Upper lobe of left lung (tissue), 6 donors: ENCODE data around the gene TIMM29. TPM values are rescaled to one million over a fixed set of nuclear protein-coding genes. Genes with fewer than 3 reads are reported as not detected.

Experiments
- ATAC-seq, 2 donors: fragments of 200-7000 bp; cut with Tn5 transposase; one replicate each; pipeline ENCODE4 v1.9.1; 2022; ENCODE audit warnings: mild to moderate bottlenecking in 2 of 2, moderate library complexity in 2 of 2; ENCODE audit not compliant: low FRiP score in 2 of 2
- DNase-seq, 2 donors: peaks; one replicate each; pipeline ENCODE4 v3.0.0-alpha.2; 2019 to 2020
- H3K27ac ChIP-seq, 4 donors: fragments of 200-600 bp; sonication (generic); one replicate each; pipeline ENCODE4 v1.5.1; 2016 to 2019
- H3K27me3 ChIP-seq, 4 donors: fragments of 200-600 bp; sonication (generic); one replicate each; pipeline ENCODE4 v1.5.1; 2017 to 2019
- H3K36me3 ChIP-seq, 4 donors: fragments of 200-600 bp; sonication (generic); one replicate each; pipeline ENCODE4 v1.5.1; 2016 to 2019
- H3K4me1 ChIP-seq, 4 donors: fragments of 200-600 bp; sonication (generic); one replicate each; pipeline ENCODE4 v1.5.1; 2018 to 2019
- H3K4me3 ChIP-seq, 4 donors: fragments of 200-600 bp; sonication (generic); one replicate each; pipeline ENCODE4 v1.5.1; 2017 to 2019; ENCODE audit warnings: mild to moderate bottlenecking in 2 of 4, moderate library complexity in 1 of 4
- H3K9me3 ChIP-seq, 4 donors: fragments of 200-600 bp; sonication (generic); one replicate each; pipeline ENCODE4 v1.5.1; 2018 to 2019
- EP300 ChIP-seq, 4 donors: sonication (generic); formaldehyde crosslinking; IDR thresholded peaks; one replicate each; pipeline ENCODE4 v1.5.1; 2017; ENCODE audit warnings: antibody characterized with exemption in 4 of 4, control low read depth in 2 of 4
- POLR2A ChIP-seq, 4 donors: fragments of 450-650 bp; IDR thresholded peaks; one replicate each; pipeline ENCODE4 v1.5.1; 2016 to 2017; ENCODE audit warnings: antibody characterized with exemption in 4 of 4, mild to moderate bottlenecking in 2 of 4
- POLR2AphosphoS5 ChIP-seq, 2 donors: sonication (generic); formaldehyde crosslinking; IDR thresholded peaks; one replicate each; pipeline ENCODE4 v1.5.1; 2017; ENCODE audit warnings: antibody characterized with exemption in 2 of 2
- WGBS, 2 donors: methylation state at CpG; one replicate each; pipeline ENCODE4 v1.1.5; 2017 to 2018; 5-methylcytosine and 5-hydroxymethylcytosine counted together
- total RNA-seq, 6 donors: library from RNA; depleted of rRNA in 4 of 6; stranded (reverse); fragments of >200 nt in 4 of 6; gene quantifications; one replicate each; pipeline versions ENCODE4 v1.1.0 to v1.2.1, GENCODE V29; 2016 to 2021
- TF ChIP-seq, protein P1 (sequence below), 6 experiments: fragments of 450-650 bp in 4 of 6; fragments of 200-600 bp in 2 of 6; sonication (generic) in 2 of 6; IDR thresholded peaks; one replicate each; pipeline ENCODE4 v1.5.1; 2016 to 2019; ENCODE audit warnings: antibody characterized with exemption in 6 of 6
- donor health status: DM: no; HTN: no; CAD: no; lungs with moderate emphysema.
- donor health status: DM: no; HTN: yes; CAD: no; lungs with severe emphysema.

Gene TIMM29
- total RNA-seq, 6 donors from 2014 or later, result 20.2 to 46.1 (median 32.7) TPM

DNA sequence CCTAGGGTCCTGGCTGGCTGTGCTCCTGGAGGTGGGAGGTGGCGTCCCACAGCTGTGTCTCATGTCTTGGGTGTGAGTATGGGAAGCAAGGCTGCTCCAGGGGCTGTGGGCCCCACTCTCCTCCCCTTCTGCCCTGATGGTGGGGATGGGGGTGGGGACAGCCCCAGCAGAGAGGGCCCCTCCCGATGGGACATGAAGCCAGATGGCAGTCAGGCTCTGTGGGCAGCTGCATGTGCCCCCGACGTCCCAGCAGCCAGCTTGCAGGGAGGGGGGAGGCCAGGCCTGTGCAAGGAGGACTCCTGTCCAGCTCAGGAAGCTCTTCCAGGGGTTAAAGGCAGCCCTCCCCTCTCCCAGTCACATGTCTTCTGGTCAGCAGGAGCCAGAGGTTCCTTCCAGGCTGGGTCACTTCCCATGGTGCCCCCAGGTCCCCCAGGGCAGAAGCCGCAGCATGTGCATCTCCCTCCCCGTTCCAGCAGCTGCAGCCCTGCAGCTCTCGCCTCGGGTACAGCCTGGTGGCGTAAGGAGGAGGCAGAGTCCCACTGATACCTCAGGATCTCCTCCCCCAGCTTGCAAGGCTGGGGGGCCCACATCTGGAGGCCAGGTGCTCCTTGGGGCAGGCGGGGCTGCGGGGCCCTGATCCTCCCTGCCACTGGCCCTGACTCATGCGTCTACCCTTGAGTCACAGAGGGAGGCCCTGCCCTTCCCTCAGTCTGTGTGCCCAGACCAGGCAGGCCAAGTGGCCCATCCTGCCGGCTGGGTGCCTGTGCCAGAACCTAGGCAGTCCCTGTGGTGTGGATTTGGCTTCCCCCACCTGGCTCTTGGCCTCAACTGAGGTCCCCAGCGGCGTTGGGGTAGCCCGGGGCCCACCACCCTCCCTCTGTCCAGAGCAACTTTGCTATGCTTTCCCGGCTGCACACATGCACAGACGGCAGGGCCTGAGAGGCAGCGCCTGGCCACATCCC, 13.2 kb upstream of the TIMM29 start:
- no peak for TF ChIP-seq POLR2A (IDR thresholded peaks at IDR 0.05)
- TF ChIP-seq, protein P1, sequence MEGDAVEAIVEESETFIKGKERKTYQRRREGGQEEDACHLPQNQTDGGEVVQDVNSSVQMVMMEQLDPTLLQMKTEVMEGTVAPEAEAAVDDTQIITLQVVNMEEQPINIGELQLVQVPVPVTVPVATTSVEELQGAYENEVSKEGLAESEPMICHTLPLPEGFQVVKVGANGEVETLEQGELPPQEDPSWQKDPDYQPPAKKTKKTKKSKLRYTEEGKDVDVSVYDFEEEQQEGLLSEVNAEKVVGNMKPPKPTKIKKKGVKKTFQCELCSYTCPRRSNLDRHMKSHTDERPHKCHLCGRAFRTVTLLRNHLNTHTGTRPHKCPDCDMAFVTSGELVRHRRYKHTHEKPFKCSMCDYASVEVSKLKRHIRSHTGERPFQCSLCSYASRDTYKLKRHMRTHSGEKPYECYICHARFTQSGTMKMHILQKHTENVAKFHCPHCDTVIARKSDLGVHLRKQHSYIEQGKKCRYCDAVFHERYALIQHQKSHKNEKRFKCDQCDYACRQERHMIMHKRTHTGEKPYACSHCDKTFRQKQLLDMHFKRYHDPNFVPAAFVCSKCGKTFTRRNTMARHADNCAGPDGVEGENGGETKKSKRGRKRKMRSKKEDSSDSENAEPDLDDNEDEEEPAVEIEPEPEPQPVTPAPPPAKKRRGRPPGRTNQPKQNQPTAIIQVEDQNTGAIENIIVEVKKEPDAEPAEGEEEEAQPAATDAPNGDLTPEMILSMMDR (IDR thresholded peaks at IDR 0.05), result no peak
- TF ChIP-seq EP300 (IDR thresholded peaks at IDR 0.05), result no peak
- no peak for TF ChIP-seq POLR2AphosphoS5 (IDR thresholded peaks at IDR 0.05)
- ATAC-seq (peak in 1 of 2 donors; percentile 76), DNase-seq (peak in 1 of 2 donors; percentile 79)
- H3K36me3 ChIP-seq, result peaks cover 0 to 87% (median 52%) of the 10 kb centered on the region in 4 donors
- 67 to 90% methylated on average over 2 to 16 of the region's 19 CpGs for WGBS, 2 donors
- H3K27ac ChIP-seq, result no peak overlapping the region
- H3K9me3 ChIP-seq, result no peaks in the 10 kb centered on the region
- no peak overlapping the region for H3K4me3 ChIP-seq
- H3K4me1 ChIP-seq, result peaks cover 0 to 7% (median 0%) of the 10 kb centered on the region in 4 donors
- no peaks in the 10 kb centered on the region for H3K27me3 ChIP-seq

DNA sequence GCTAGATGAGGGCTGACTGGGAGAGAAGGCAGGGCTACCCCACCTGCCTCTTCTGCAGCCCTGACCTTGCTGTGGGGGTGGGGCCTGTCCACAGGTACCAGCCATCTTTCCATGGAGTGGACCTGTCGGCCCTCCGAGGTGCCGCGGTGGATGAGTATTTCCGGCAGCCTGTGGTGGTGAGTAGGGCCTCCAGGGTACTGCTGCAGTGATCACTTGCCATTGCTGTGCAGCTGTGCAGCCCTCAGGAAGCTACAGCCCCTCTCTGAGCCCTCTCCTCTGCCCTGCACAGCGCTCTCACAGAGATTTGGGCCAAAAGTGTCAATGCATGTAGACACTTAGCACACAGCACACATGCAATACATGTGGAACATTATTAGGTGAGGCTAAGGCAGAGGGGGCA, 12.0 kb upstream of the TIMM29 start:
- DNase-seq, result peak in 1 of 2 donors; percentile 46
- TF ChIP-seq EP300 (IDR thresholded peaks at IDR 0.05), result no peak
- TF ChIP-seq, protein P1 (IDR thresholded peaks at IDR 0.05), result no peak
- no peak for TF ChIP-seq POLR2AphosphoS5 (IDR thresholded peaks at IDR 0.05)
- H3K4me3 ChIP-seq, result no peak overlapping the region
- no peak for ATAC-seq
- no peaks in the 10 kb centered on the region for H3K27me3 ChIP-seq
- H3K9me3 ChIP-seq, result no peaks in the 10 kb centered on the region
- peaks cover 2 to 88% (median 56%) of the 10 kb centered on the region in 4 donors for H3K36me3 ChIP-seq
- H3K4me1 ChIP-seq, result peaks cover 0 to 7% (median 0%) of the 10 kb centered on the region in 4 donors
- H3K27ac ChIP-seq, result no peak overlapping the region
- 95 to 100% methylated on average over 3 to 6 of the region's 6 CpGs for WGBS, 2 donors

DNA sequence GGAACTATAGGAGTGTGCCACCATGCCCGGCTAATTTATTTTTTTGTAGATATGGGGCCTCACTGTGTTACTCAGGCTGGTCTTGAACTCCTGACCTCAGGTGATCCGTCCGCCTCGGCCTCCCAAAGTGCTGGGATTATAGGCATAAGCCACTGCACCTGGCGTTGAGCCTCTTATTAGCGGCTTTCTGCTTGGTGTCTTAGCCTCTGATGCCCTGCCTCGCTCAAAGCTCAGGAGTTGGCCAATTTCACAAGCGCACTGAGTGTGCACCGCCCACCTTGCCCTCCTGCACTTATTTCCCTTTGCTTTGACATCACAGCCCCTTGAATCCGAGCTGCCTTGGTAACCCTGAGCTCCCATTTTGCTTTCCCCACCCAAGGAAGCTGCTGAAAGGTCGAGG, 10.3 kb upstream of the TIMM29 start:
- ATAC-seq (no peak), DNase-seq (no peak)
- TF ChIP-seq POLR2AphosphoS5 (IDR thresholded peaks at IDR 0.05), result no peak
- peaks cover 2 to 88% (median 57%) of the 10 kb centered on the region in 4 donors for H3K36me3 ChIP-seq
- peaks cover 0 to 7% (median 0%) of the 10 kb centered on the region in 4 donors for H3K4me1 ChIP-seq
- H3K4me3 ChIP-seq, result no peak overlapping the region
- no peaks in the 10 kb centered on the region for H3K27me3 ChIP-seq
- WGBS, 2 donors, result 92 to 95% methylated on average over 11 of the region's 11 CpGs
- H3K9me3 ChIP-seq, result no peaks in the 10 kb centered on the region
- no peak overlapping the region for H3K27ac ChIP-seq

DNA sequence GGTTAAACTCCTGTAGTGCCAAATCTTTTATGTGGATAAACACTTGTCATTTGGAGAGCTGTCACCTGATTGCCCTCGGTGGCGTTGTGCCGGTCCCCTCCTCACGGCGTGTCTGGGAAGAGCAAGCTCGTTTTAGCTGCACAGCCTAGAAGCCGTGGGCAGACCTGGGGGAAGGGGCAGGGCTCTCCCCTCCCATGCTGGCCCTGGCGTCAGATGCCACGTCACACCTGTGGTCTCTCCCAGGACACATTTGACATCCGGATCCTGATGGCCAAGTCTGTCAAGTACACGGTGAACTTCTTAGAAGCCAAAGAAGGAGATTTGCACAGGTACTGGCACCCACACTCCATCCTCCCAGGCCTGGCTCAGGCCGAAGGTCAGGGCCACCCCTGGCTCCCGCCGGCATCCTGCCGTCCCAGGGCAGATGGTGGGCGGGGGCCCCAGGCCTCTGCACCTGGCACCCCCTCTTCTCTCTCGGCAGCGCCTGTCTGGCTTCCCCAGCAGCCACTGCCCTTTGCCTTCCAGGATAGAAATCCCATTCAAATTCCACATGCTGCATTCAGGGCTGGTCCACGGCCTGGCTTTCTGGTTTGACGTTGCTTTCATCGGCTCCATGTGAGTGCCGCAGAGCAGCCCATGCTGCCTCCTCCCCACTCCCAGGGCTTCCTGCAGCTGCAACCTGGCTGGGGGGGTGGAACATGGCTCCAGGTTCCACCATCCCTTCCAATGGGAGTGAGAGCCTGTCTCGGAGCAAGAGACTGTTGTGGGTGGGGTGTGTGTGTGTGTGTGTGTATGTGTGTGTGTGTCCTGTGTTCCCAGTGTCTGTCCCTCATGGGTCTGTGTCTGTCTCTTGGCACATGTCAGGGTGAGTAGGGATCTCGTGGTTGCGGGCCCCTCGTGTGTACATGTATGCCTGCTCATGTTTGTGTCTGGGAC, 9.0 kb upstream of the TIMM29 start:
- Histone ChIP-seq H3K27ac (peak overlapping the region in 1 of 4 donors; percentile 7), H3K36me3 (peaks cover 2 to 88% (median 58%) of the 10 kb centered on the region in 4 donors), H3K4me1 (peaks cover 0 to 7% (median 0%) of the 10 kb centered on the region in 4 donors), H3K4me3 (no peak overlapping the region), H3K27me3 (no peaks in the 10 kb centered on the region), H3K9me3 (no peaks in the 10 kb centered on the region)
- no peak for TF ChIP-seq EP300 (IDR thresholded peaks at IDR 0.05)
- TF ChIP-seq POLR2A (IDR thresholded peaks at IDR 0.05), result no peak
- TF ChIP-seq, protein P1 (IDR thresholded peaks at IDR 0.05), result no peak
- TF ChIP-seq POLR2AphosphoS5 (IDR thresholded peaks at IDR 0.05), result no peak
- 74 to 81% methylated on average over 21 to 26 of the region's 26 CpGs for WGBS, 2 donors
- peak in 1 of 2 donors; percentile 12 for ATAC-seq
- peak; percentile 45 to 75 for DNase-seq

DNA sequence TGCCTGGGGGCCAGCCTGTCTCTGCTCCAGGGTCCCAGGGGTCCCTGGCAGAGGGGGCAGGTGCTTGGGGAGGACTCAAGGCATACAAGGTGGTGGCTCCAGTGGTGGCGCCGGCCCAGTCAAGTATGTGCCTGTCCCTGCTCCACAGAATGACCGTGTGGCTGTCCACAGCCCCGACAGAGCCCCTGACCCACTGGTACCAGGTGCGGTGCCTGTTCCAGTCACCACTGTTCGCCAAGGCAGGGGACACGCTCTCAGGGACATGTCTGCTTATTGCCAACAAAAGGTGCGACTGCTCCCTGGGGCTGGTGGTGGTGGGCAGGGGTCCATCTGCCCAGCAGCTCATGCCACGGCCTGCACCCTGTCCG, 8.3 kb upstream of the TIMM29 start:
- ATAC-seq (no peak), DNase-seq (peak in 1 of 2 donors; percentile 62)
- peaks cover 0 to 7% (median 0%) of the 10 kb centered on the region in 4 donors for H3K4me1 ChIP-seq
- H3K4me3 ChIP-seq, result no peak overlapping the region
- no peak for TF ChIP-seq POLR2A (IDR thresholded peaks at IDR 0.05)
- TF ChIP-seq POLR2AphosphoS5 (IDR thresholded peaks at IDR 0.05), result no peak
- TF ChIP-seq, protein P1 (IDR thresholded peaks at IDR 0.05), result no peak
- TF ChIP-seq EP300 (IDR thresholded peaks at IDR 0.05), result no peak
- peaks cover 2 to 88% (median 58%) of the 10 kb centered on the region in 4 donors for H3K36me3 ChIP-seq
- H3K9me3 ChIP-seq, result no peaks in the 10 kb centered on the region
- H3K27ac ChIP-seq, result no peak overlapping the region
- WGBS, 2 donors, result 97% methylated on average over 6 of the region's 10 CpGs; no CpG with 5 or more reads in 1 of the 2 donors
- no peaks in the 10 kb centered on the region for H3K27me3 ChIP-seq
